CD14-positive monocyte (primary cell): Measurements from ENCODE around the gene ZNF343. TPM values are rescaled to one million over a fixed set of nuclear protein-coding genes. Genes with fewer than 3 reads are reported as not detected.
A peak's percentile ranks its signal among the peaks of the same experiment; 100 is the strongest.

Experiments used
- DNase-seq, 3 donors: peaks; one replicate each; pipeline ENCODE4 v3.0.0-alpha.2; 2011 to 2022
- H2AFZ ChIP-seq: 2 replicates; pipeline ENCODE4 v1.6.0; 2012; ENCODE audit warnings: mild to moderate bottlenecking, low read depth, low read length, inconsistent platforms; ENCODE audit not compliant: insufficient read depth, poor library complexity, severe bottlenecking
- H3K27ac ChIP-seq, 2 donors: 1 replicate in 1 of 2; 2 replicates in 1 of 2; pipeline ENCODE4 v1.5.1; 2012 to 2013; ENCODE audit warnings: low read length in 2 of 2, control low read depth in 1 of 2, inconsistent platforms in 1 of 2, low read depth in 1 of 2, mild to moderate bottlenecking in 1 of 2
- H3K27me3 ChIP-seq, 2 donors: one replicate each; pipeline versions ENCODE4 v1.6.0 to v1.6.1; 2011 to 2013; ENCODE audit warnings: low read length in 2 of 2; ENCODE audit not compliant: control insufficient read depth in 2 of 2, insufficient read depth in 2 of 2
- H3K36me3 ChIP-seq, 2 donors: replicated peaks in 1 of 2; 1 replicate in 1 of 2; 2 replicates in 1 of 2; pipeline versions ENCODE4 v1.5.1 to v1.6.1; 2012 to 2013; ENCODE audit warnings: low read length in 2 of 2, control low read depth in 1 of 2, inconsistent platforms in 1 of 2, mild to moderate bottlenecking in 1 of 2; ENCODE audit not compliant: insufficient read depth in 2 of 2, control insufficient read depth in 1 of 2
- H3K4me1 ChIP-seq, 2 donors: 1 replicate in 1 of 2; 2 replicates in 1 of 2; pipeline versions ENCODE4 v1.5.1 to v1.6.1; 2012 to 2013; ENCODE audit warnings: low read length in 2 of 2, control low read depth in 1 of 2, inconsistent platforms in 1 of 2, mild to moderate bottlenecking in 1 of 2, moderate library complexity in 1 of 2; ENCODE audit not compliant: insufficient read depth in 2 of 2, control insufficient read depth in 1 of 2
- H3K4me2 ChIP-seq: replicated peaks from 2 replicates; pipeline ENCODE3; 2012; ENCODE audit warnings: low read length, moderate library complexity, mild to moderate bottlenecking; ENCODE audit not compliant: poor library complexity, severe bottlenecking; ENCODE audit errors: extremely low read depth
- H3K4me3 ChIP-seq, 3 experiments: fragments of 200-600 bp in 1 of 3; sonication (generic) in 1 of 3; replicated peaks in 1 of 3; 1 replicate in 2 of 3; 2 replicates in 1 of 3; pipeline ENCODE4 v1.5.1; 2011 to 2013; ENCODE audit warnings: low read length in 3 of 3, mild to moderate bottlenecking in 3 of 3, control low read depth in 2 of 3, low read depth in 2 of 3, inconsistent platforms in 1 of 3, moderate library complexity in 1 of 3
- H3K79me2 ChIP-seq: 2 replicates; pipeline ENCODE4 v1.6.0; 2012; ENCODE audit warnings: mild to moderate bottlenecking, control low read depth, inconsistent platforms, low read length, moderate library complexity; ENCODE audit not compliant: insufficient read depth
- H3K9ac ChIP-seq: 2 replicates; pipeline ENCODE4 v1.6.0; 2017; ENCODE audit warnings: low read length, mild to moderate bottlenecking; ENCODE audit not compliant: insufficient read depth, poor library complexity, severe bottlenecking
- H3K9me3 ChIP-seq, 2 donors: replicated peaks in 1 of 2; 1 replicate in 1 of 2; 2 replicates in 1 of 2; pipeline versions ENCODE4 v1.5.1 to v1.6.1; 2012 to 2013; ENCODE audit warnings: low read length in 2 of 2, control low read depth in 1 of 2; ENCODE audit not compliant: control insufficient read depth in 1 of 2, insufficient read depth in 1 of 2
- H4K20me1 ChIP-seq: 2 replicates; pipeline ENCODE4 v1.6.0; 2012; ENCODE audit warnings: mild to moderate bottlenecking, low read length, control low read depth, moderate library complexity; ENCODE audit not compliant: insufficient read depth
- H3K27ac Mint-ChIP-seq, 7 donors: one replicate each; pipeline ENCODE4 v1.8.0; 2020; ENCODE audit warnings: mild to moderate bottlenecking in 7 of 7, mixed read lengths in 7 of 7, moderate library complexity in 6 of 7, inconsistent platforms in 2 of 7
- H3K27me3 Mint-ChIP-seq, 3 donors: one replicate each; pipeline ENCODE4 v1.8.0; 2021 to 2022; ENCODE audit warnings: low read depth in 3 of 3, mild to moderate bottlenecking in 3 of 3, mixed read lengths in 3 of 3, moderate library complexity in 3 of 3, inconsistent platforms in 1 of 3
- H3K36me3 Mint-ChIP-seq, 2 donors: one replicate each; pipeline ENCODE4 v1.8.0; 2020; ENCODE audit warnings: mixed read lengths in 2 of 2, inconsistent platforms in 1 of 2, mild to moderate bottlenecking in 1 of 2
- H3K4me1 Mint-ChIP-seq: one replicate; pipeline ENCODE4 v1.8.0; 2020; ENCODE audit warnings: mild to moderate bottlenecking, mixed read lengths
- H3K4me3 Mint-ChIP-seq, 2 donors: one replicate each; pipeline ENCODE4 v1.8.0; 2020; ENCODE audit warnings: mild to moderate bottlenecking in 2 of 2, mixed read lengths in 2 of 2, moderate library complexity in 1 of 2
- H3K9me3 Mint-ChIP-seq, 7 donors: one replicate each; pipeline ENCODE4 v1.8.0; 2020 to 2022; ENCODE audit warnings: mixed read lengths in 7 of 7, mild to moderate bottlenecking in 6 of 7, moderate library complexity in 6 of 7, inconsistent platforms in 2 of 7
- WGBS: methylation state at CpG from one replicate; pipeline ENCODE4 v1.1.5; 2013; ENCODE audit warnings: missing lambda C conversion rate; ENCODE audit not compliant: insufficient coverage; 5-methylcytosine and 5-hydroxymethylcytosine counted together
- intact Hi-C, 2 donors: fragments of 100-400 bp; cut with micrococcal nuclease; formaldehyde crosslinking; loops; one replicate each; pipeline versions ENCODE4 v1.15.0 to v1.15.1; 2023
- polyA plus RNA-seq, 3 donors: library from polyadenylated mRNA; depleted of rRNA in 1 of 3; unstranded in 2 of 3; stranded (reverse) in 1 of 3; fragments of 300-500 nt in 2 of 3; fragments of >200 nt in 1 of 3; fragmentation: Illumina TruSeq in 2 of 3; gene quantifications; 1 replicate in 2 of 3; 2 replicates in 1 of 3; pipeline ENCODE4 v1.2.3, GENCODE V29; 2012 to 2021
- TF ChIP-seq, protein P1 (sequence below): fragments of 200-600 bp; IDR thresholded peaks from one replicate; pipeline ENCODE4 v1.8.0; 2022; ENCODE audit warnings: antibody characterized with exemption, mild to moderate bottlenecking

ZNF343 gene
- polyA plus RNA-seq, 3 donors, result 1.3 to 6.7 (median 1.3) TPM

GRCh38 chr20:2453792-2454191 lies 54.9 kb downstream of the ZNF343 start:
- peaks cover 6% of the 10 kb centered on the region in 2 donors for H3K36me3 Mint-ChIP-seq
- peaks cover 4 to 13% (median 9%) of the 10 kb centered on the region in 3 donors for H3K27me3 Mint-ChIP-seq
- Histone ChIP-seq H3K36me3 (peaks cover 0 to 6% of the 10 kb centered on the region in 2 donors), H3K9ac (no peak overlapping the region), H2AFZ (no peak overlapping the region), H3K9me3 (no peaks in the 10 kb centered on the region), H3K4me3 (no peak overlapping the region), H4K20me1 (no peaks in the 10 kb centered on the region), H3K4me1 (no peaks in the 10 kb centered on the region), H3K27ac (no peak overlapping the region), H3K4me2 (no peak overlapping the region), H3K79me2 (no peaks in the 10 kb centered on the region), H3K27me3 (peaks cover 4 to 5% of the 10 kb centered on the region in 2 donors)
- H3K4me3 Mint-ChIP-seq, result no peak overlapping the region
- TF ChIP-seq, protein P1, sequence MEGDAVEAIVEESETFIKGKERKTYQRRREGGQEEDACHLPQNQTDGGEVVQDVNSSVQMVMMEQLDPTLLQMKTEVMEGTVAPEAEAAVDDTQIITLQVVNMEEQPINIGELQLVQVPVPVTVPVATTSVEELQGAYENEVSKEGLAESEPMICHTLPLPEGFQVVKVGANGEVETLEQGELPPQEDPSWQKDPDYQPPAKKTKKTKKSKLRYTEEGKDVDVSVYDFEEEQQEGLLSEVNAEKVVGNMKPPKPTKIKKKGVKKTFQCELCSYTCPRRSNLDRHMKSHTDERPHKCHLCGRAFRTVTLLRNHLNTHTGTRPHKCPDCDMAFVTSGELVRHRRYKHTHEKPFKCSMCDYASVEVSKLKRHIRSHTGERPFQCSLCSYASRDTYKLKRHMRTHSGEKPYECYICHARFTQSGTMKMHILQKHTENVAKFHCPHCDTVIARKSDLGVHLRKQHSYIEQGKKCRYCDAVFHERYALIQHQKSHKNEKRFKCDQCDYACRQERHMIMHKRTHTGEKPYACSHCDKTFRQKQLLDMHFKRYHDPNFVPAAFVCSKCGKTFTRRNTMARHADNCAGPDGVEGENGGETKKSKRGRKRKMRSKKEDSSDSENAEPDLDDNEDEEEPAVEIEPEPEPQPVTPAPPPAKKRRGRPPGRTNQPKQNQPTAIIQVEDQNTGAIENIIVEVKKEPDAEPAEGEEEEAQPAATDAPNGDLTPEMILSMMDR, result no peak
- no peak overlapping the region for H3K27ac Mint-ChIP-seq
- H3K4me1 Mint-ChIP-seq, result peaks cover 5% of the 10 kb centered on the region
- no peak for DNase-seq
- no CpG with 5 or more reads among the region's 3 CpGs for WGBS
- no peaks in the 10 kb centered on the region for H3K9me3 Mint-ChIP-seq
- intact Hi-C loops, result loop anchor here (2.0 to 10.0 kb wide), 3 partner anchors 159 to 247 kb away; partner anchors contain the start of gene TGM3 (in 1 of the 2)

DNA sequence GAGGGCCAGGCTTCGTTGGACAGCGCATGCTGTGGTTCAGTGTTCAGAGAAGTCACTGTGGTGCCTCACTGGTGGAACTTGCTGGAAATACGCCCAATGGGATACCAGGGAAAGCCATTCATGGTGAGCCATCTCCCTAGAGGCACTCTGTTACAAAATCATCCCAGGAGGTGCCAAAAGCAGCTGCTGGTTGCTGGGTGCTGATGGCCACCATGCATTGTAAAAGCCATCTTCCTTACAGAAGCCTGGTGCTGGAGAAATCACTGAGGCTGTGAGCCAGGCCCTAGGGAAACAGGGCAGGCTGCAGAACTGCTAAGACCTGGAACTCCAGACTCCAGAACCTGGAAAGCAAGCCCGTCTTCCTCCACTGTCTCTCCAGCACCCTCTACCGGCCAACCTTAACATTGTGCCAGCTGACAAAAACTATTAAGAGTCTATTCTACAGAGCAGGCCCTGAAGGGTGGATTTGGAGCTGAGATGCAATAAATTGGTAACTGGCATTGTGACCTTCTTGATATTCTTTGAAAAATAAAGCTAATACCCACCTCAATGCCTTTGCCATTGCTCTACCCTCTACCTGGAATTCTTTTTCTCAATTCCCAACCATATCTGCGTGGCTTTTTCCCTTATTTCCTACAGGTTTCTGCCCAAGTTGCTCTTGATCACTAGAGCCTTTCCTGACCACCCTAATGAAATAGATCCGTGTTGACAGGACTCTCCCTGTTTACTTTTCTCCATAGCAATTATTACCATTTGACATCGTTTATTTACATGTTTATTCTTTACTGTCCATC lies 56.6 kb downstream of the ZNF343 start:
- no peaks in the 10 kb centered on the region for H4K20me1 ChIP-seq
- H3K4me2 ChIP-seq, result no peak overlapping the region
- H2AFZ ChIP-seq, result no peak overlapping the region
- 84% methylated on average over 6 of the region's 8 CpGs for WGBS
- DNase-seq, result peak; percentile 42 to 58 (median 47)
- no peak overlapping the region for H3K9ac ChIP-seq
- Mint-ChIP-seq H3K4me3 (no peak overlapping the region), H3K4me1 (peaks cover 5% of the 10 kb centered on the region), H3K36me3 (no peaks in the 10 kb centered on the region), H3K27ac (peak overlapping the region in 1 of 7 donors; percentile 1), H3K27me3 (peaks cover 6 to 16% (median 11%) of the 10 kb centered on the region in 3 donors), H3K9me3 (peaks cover 0 to 2% (median 0%) of the 10 kb centered on the region in 7 donors)
- TF ChIP-seq, protein P1, result peak; percentile 86
- H3K4me1 ChIP-seq, result no peaks in the 10 kb centered on the region
- no peak overlapping the region for H3K27ac ChIP-seq
- intact Hi-C loops, result loop anchor here (2.0 to 10.0 kb wide), 3 partner anchors 157 to 245 kb away; partner anchors contain the start of gene TGM3 (in 1 of the 2)
- no peaks in the 10 kb centered on the region for H3K36me3 ChIP-seq
- H3K79me2 ChIP-seq, result no peaks in the 10 kb centered on the region
- no peak overlapping the region for H3K4me3 ChIP-seq
- peaks cover 4 to 5% of the 10 kb centered on the region in 2 donors for H3K27me3 ChIP-seq
- no peaks in the 10 kb centered on the region for H3K9me3 ChIP-seq
